PC-3 (cell line): ENCODE measurements around the gene CDAN1. TPM values are rescaled to one million over a fixed set of nuclear protein-coding genes. Genes with fewer than 3 reads are reported as not detected.

ENCODE experiments used
- ATAC-seq: fragments of 200-7000 bp; cut with Tn5 transposase; 2 replicates; pipeline ENCODE4 v1.9.1; 2020; ENCODE audit warnings: mild to moderate bottlenecking, moderate library complexity
- BruUV-seq: library from RNA; stranded (reverse); fragments of 400-500 nt; replicated peaks from 2 replicates; lab custom pipeline; 2021; lab: Mats Ljungman, UMichigan
- CTCF ChIA-PET: fragments of 300-600 bp; sonication (Branson Sonifier 250); formaldehyde crosslinking; loops from one replicate; lab custom pipeline; 2022; ENCODE audit warnings: antibody characterized with exemption; lab: Charles Lee
- POLR2A ChIA-PET: fragments of 300-600 bp; sonication (Branson Sonifier 250); formaldehyde crosslinking; loops from one replicate; lab custom pipeline; 2022; ENCODE audit warnings: antibody characterized with exemption; ENCODE audit not compliant: unreplicated experiment; lab: Charles Lee
- DNase-seq: peaks from one replicate; pipeline ENCODE4 v3.0.0-alpha.2; 2015
- H2AFZ ChIP-seq: fragments of 300-600 bp; sonication (generic); 2 replicates; pipeline ENCODE4 v1.6.0; 2016; ENCODE audit warnings: antibody characterized with exemption, low read length
- H3F3A ChIP-seq: fragments of 300-600 bp; sonication (generic); one replicate; pipeline ENCODE4 v1.6.0; 2017; ENCODE audit warnings: antibody characterized with exemption, low read length, control low read depth, mild to moderate bottlenecking; ENCODE audit not compliant: unreplicated experiment
- H3K27ac ChIP-seq: fragments of 300-600 bp; sonication (generic); 2 replicates; pipeline ENCODE4 v1.5.1; 2016; ENCODE audit warnings: mild to moderate bottlenecking, low read length
- H3K27me3 ChIP-seq: fragments of 300-600 bp; sonication (generic); 2 replicates; pipeline ENCODE4 v1.6.1; 2016; ENCODE audit warnings: low read length, mixed read lengths
- H3K36me3 ChIP-seq: fragments of 300-600 bp; sonication (generic); 2 replicates; pipeline ENCODE4 v1.6.1; 2016; ENCODE audit warnings: low read depth, mixed run types, low read length, mixed read lengths
- H3K4me1 ChIP-seq: fragments of 300-600 bp; sonication (generic); 2 replicates; pipeline ENCODE4 v1.5.1; 2016; ENCODE audit warnings: low read length; ENCODE audit not compliant: insufficient read depth
- H3K4me2 ChIP-seq: fragments of 300-600 bp; sonication (generic); 2 replicates; pipeline ENCODE4 v1.6.0; 2016; ENCODE audit warnings: low read length
- H3K4me3 ChIP-seq: fragments of 300-600 bp; sonication (generic); 2 replicates; pipeline ENCODE4 v1.5.1; 2016; ENCODE audit warnings: mild to moderate bottlenecking, low read length, mixed read lengths
- H3K79me2 ChIP-seq: fragments of 300-600 bp; sonication (generic); 2 replicates; pipeline ENCODE4 v1.6.1; 2017; ENCODE audit warnings: low read length, mixed read lengths
- H3K9ac ChIP-seq: fragments of 300-600 bp; sonication (generic); 2 replicates; pipeline ENCODE4 v1.6.0; 2016; ENCODE audit warnings: mild to moderate bottlenecking, low read length
- H3K9me2 ChIP-seq: fragments of 300-600 bp; sonication (generic); replicated peaks from 2 replicates; pipeline ENCODE4 v1.6.1; 2016; ENCODE audit warnings: mixed run types, low read length, mixed read lengths
- H3K9me3 ChIP-seq: fragments of 300-600 bp; sonication (generic); 2 replicates; pipeline ENCODE4 v1.6.1; 2016; ENCODE audit warnings: low read length, mixed read lengths
- H4K20me1 ChIP-seq: fragments of 300-600 bp; sonication (generic); 2 replicates; pipeline ENCODE4 v1.6.1; 2016; ENCODE audit warnings: low read length, mixed read lengths
- CTCF ChIP-seq: fragments of 300-600 bp; sonication (generic); conservative IDR thresholded peaks from 2 replicates; pipeline ENCODE4 v1.5.1; 2017; ENCODE audit warnings: antibody characterized with exemption, low read depth, mild to moderate bottlenecking, low read length
- EZH2 ChIP-seq: fragments of 300-600 bp; sonication (generic); IDR thresholded peaks from one replicate; pipeline ENCODE4 v1.6.1; 2017; ENCODE audit warnings: antibody characterized with exemption, mild to moderate bottlenecking, low read length; ENCODE audit not compliant: unreplicated experiment
- EZH2phosphoT487 ChIP-seq: fragments of 300-600 bp; sonication (generic); IDR thresholded peaks from 2 replicates; pipeline ENCODE4 v1.6.1; 2018; ENCODE audit warnings: mild to moderate bottlenecking, antibody characterized with exemption, low read length, borderline replicate concordance
- intact Hi-C: fragments of 100-400 bp; cut with micrococcal nuclease; formaldehyde crosslinking; loops from 2 replicates; pipeline ENCODE4 v1.9.0; 2023
- total RNA-seq: library from RNA; depleted of rRNA; stranded (reverse); fragments of >200 nt; gene quantifications from 2 replicates; pipeline ENCODE4 v1.2.3, GENCODE V29; 2014

Gene CDAN1
- total RNA-seq, 1 experiment from 2014 or later = 38.6 TPM

DNA sequence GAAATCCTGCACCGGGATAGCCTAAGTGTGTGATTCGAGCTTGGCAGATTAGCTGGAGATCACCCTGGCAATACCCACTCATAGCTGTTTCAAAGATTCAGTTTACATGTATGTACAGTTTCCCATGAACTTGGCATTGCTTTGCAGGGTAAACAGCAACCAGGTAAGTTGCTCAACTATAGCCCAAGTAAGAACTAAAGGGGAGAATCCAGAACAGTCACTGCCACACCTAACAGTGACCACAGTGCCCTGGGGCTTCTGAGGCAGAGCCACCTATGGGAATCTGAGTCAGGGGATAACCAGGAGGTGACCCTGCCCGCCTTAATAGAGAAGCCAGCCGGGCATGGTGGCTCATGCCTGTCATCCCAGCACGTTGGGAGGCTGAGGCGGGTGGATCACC lies 15.9 kb downstream of the CDAN1 start:
- H3K36me3 ChIP-seq = peaks cover 33% of the 10 kb centered on the region; the same call in 1 of the 2 replicates
- CTCF ChIA-PET = no interaction called here
- ATAC-seq (peak; percentile 62), DNase-seq (peak; percentile 82)
- no TSS peak for BruUV-seq
- intact Hi-C loops = no loop called here
- H3K27ac ChIP-seq = peak overlapping the region; percentile 33; the same call in 1 of the 2 replicates
- H3F3A ChIP-seq = no peaks in the 10 kb centered on the region
- H3K4me1 ChIP-seq = peaks cover 4% of the 10 kb centered on the region; the same call in 1 of the 2 replicates
- no peak overlapping the region for H3K4me3 ChIP-seq
- TF ChIP-seq CTCF (no peak), EZH2phosphoT487 (no peak), EZH2 (no peak)
- no peaks in the 10 kb centered on the region for H3K9me2 ChIP-seq
- H3K9me3 ChIP-seq = no peaks in the 10 kb centered on the region
- H3K9ac ChIP-seq = no peak overlapping the region
- no peak overlapping the region for H3K4me2 ChIP-seq
- POLR2A ChIA-PET = no interaction called here
- no peaks in the 10 kb centered on the region for H4K20me1 ChIP-seq
- no peaks in the 10 kb centered on the region for H3K79me2 ChIP-seq
- H3K27me3 ChIP-seq = no peaks in the 10 kb centered on the region
- H2AFZ ChIP-seq = no peak overlapping the region

DNA sequence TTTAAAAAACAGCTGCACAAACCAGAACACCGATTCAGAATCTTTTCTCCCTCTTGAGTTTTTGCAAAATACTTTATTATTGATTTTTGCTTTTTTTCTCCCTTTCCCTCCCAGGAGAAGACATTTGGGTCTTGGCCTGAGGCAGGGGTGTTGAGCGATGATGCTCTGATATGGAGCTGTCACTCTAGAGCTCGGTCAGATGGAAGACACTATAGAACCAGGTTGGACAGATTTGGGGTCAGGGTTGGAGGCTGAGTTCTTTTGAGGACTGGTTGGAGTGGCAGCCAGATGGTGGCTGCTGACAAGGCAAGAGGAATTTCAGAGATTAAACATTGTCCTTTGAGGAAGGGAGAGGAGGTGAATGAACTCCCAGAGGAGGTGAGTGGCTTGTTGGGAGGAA lies 16.9 kb downstream of the CDAN1 start:
- H3K27ac ChIP-seq = no peak overlapping the region
- TF ChIP-seq CTCF (no peak), EZH2phosphoT487 (no peak), EZH2 (no peak)
- H3K79me2 ChIP-seq = no peaks in the 10 kb centered on the region
- no peak for DNase-seq
- H3K4me1 ChIP-seq = peaks cover 4% of the 10 kb centered on the region; the same call in 1 of the 2 replicates
- H2AFZ ChIP-seq = no peak overlapping the region
- no peaks in the 10 kb centered on the region for H3K9me3 ChIP-seq
- no peaks in the 10 kb centered on the region for H3K9me2 ChIP-seq
- ChIA-PET POLR2A (no interaction called here), CTCF (no interaction called here)
- no peak overlapping the region for H3K4me3 ChIP-seq
- intact Hi-C loops = no loop called here
- H3K4me2 ChIP-seq = no peak overlapping the region
- no peaks in the 10 kb centered on the region for H4K20me1 ChIP-seq
- peaks cover 27% of the 10 kb centered on the region; the same call in 1 of the 2 replicates for H3K36me3 ChIP-seq
- BruUV-seq = no TSS peak
- no peaks in the 10 kb centered on the region for H3K27me3 ChIP-seq
- H3K9ac ChIP-seq = no peak overlapping the region
- ATAC-seq = no peak
- no peaks in the 10 kb centered on the region for H3F3A ChIP-seq

DNA sequence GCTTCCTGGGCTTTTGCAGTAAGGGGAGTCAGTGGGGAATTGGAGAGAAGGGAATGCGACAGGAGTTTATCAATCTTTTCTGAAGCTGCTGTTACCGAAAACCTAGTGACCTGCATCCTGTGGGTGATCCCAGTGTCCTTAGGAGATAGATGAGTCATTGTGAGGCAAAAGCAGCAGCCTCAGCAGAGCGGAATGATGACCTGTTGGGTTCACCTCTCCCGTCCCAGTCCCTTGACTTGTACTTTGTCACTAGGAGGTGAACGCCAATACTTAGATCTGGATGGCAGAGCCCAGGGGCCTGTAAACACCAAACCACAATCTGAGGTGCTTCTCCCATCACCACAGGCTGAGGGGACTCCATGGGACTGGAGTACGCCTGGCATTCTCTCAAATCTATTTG lies 17.9 kb downstream of the CDAN1 start:
- POLR2A ChIA-PET = no interaction called here
- no peaks in the 10 kb centered on the region for H4K20me1 ChIP-seq
- no peak overlapping the region for H3K4me2 ChIP-seq
- no peak; the same call in 1 of the 2 replicates for ATAC-seq
- no peak for DNase-seq
- no peak overlapping the region for H3K27ac ChIP-seq
- TF ChIP-seq EZH2 = no peak
- TF ChIP-seq EZH2phosphoT487 = no peak
- TF ChIP-seq CTCF = no peak
- intact Hi-C loops = no loop called here
- no peaks in the 10 kb centered on the region for H3K79me2 ChIP-seq
- peaks cover 17% of the 10 kb centered on the region; the same call in 1 of the 2 replicates for H3K36me3 ChIP-seq
- CTCF ChIA-PET = no interaction called here
- H3K4me1 ChIP-seq = peaks cover 4% of the 10 kb centered on the region; the same call in 1 of the 2 replicates
- no peaks in the 10 kb centered on the region for H3K9me3 ChIP-seq
- H3K27me3 ChIP-seq = no peaks in the 10 kb centered on the region
- no peak overlapping the region for H2AFZ ChIP-seq
- H3K9me2 ChIP-seq = no peaks in the 10 kb centered on the region
- no peak overlapping the region for H3K4me3 ChIP-seq
- BruUV-seq = no TSS peak
- H3K9ac ChIP-seq = no peak overlapping the region
- no peaks in the 10 kb centered on the region for H3F3A ChIP-seq
